SK-N-MC (cell line): Measurements from ENCODE around the gene CCL16.

Source experiments
- DNase-seq: peaks from one replicate; pipeline ENCODE4 v3.0.0-alpha.2; 2011; ENCODE audit warnings: low read depth, low spot score
- H3K27ac ChIP-seq: fragments of 200-600 bp; sonication (generic); 2 replicates; pipeline ENCODE4 v1.5.1; 2016; ENCODE audit warnings: mixed run types
- H3K36me3 ChIP-seq: fragments of 200-600 bp; sonication (generic); 2 replicates; pipeline ENCODE4 v1.6.1; 2017; ENCODE audit warnings: antibody characterized with exemption, low read length, mixed read lengths; ENCODE audit not compliant: insufficient read depth
- H3K4me3 ChIP-seq: fragments of 200-600 bp; sonication (generic); 2 replicates; pipeline ENCODE4 v1.5.1; 2016
- H3K9ac ChIP-seq: fragments of 200-600 bp; sonication (generic); 2 replicates; pipeline ENCODE4 v1.8.0; 2017; ENCODE audit warnings: mixed run types, mixed read lengths; ENCODE audit not compliant: insufficient read length
- H3K9me3 ChIP-seq: fragments of 200-600 bp; sonication (generic); 2 replicates; pipeline ENCODE4 v1.6.1; 2017; ENCODE audit warnings: low read depth, mild to moderate bottlenecking, antibody characterized with exemption, low read length, moderate library complexity, mixed read lengths
- EZH2 ChIP-seq: fragments of 200-600 bp; sonication (generic); IDR thresholded peaks from one replicate; pipeline ENCODE4 v1.6.1; 2017; ENCODE audit warnings: antibody characterized with exemption
- FOXP2 ChIP-seq: optimal IDR thresholded peaks from 2 replicates; pipeline ENCODE3; 2011; ENCODE audit warnings: mild to moderate bottlenecking, moderate library complexity; ENCODE audit not compliant: insufficient read depth; ENCODE audit errors: extremely low read length, control extremely low read depth
- POLR2AphosphoS5 ChIP-seq: IDR thresholded peaks from 2 replicates; pipeline ENCODE4 v1.6.1; 2012; ENCODE audit warnings: mild to moderate bottlenecking, low read depth, low read length, borderline replicate concordance

CCL16 gene

DNA sequence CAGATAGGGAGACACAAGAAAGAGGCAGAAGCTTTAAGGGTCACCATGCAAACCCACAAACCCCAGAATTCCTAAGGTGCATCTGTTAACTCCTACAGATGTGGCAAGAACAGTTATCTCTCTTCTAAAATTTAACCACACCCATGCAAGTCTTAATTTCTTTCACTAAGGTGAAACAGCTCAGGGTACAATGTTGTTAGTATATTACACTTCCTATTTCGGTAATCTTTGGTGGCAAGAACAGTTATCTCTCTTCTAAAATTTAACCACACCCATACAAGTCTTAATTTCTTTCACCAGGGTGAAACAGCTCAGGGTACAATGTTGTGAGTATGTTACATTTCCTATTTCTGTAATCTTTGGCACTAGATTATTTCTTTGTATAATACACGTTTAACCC, 29.9 kb upstream of the CCL16 start:
- Histone ChIP-seq H3K9ac (no peak overlapping the region), H3K36me3 (no peaks in the 10 kb centered on the region), H3K9me3 (no peaks in the 10 kb centered on the region), H3K27ac (no peak overlapping the region), H3K4me3 (no peak overlapping the region)
- TF ChIP-seq EZH2 (no peak), POLR2AphosphoS5 (no peak)
- no peak for DNase-seq

DNA sequence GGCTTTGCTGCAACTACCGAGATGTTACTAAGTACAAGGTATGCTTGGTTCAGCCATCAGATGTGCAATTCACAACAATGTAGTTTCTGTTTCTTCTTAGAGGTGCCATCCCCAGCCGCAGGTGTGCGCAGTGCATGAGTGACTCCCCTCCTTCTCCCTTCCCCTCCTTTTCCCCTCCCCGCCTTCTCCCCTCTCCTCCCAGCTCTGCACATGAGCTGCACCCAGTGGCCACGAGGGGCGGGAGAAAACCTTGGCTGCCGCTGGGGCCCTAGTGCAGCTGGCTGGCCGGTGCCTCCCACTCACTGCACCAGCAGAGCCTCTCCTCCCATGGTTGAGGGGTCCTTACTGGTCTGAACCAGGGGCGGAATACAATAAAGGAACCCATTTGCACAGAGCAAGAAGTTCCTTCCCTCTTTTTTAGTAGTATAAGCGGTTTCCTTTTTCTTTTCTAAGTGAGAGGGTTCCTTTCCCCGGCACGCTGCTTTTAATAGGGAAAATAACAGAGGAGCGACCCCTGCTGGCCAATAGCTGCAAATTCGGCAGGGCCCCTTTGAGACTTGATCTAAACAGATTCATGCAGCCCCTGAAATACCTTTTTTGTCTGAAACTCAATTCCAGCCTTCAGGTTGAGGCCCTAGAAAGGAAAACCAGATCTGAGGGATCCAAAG, 27.8 kb upstream of the CCL16 start:
- H3K9ac ChIP-seq = no peak overlapping the region
- no peak for DNase-seq
- H3K4me3 ChIP-seq = no peak overlapping the region
- H3K9me3 ChIP-seq = no peaks in the 10 kb centered on the region
- TF ChIP-seq EZH2 = no peak
- TF ChIP-seq FOXP2 = no peak
- TF ChIP-seq POLR2AphosphoS5 = no peak
- no peaks in the 10 kb centered on the region for H3K36me3 ChIP-seq
- no peak overlapping the region for H3K27ac ChIP-seq

DNA sequence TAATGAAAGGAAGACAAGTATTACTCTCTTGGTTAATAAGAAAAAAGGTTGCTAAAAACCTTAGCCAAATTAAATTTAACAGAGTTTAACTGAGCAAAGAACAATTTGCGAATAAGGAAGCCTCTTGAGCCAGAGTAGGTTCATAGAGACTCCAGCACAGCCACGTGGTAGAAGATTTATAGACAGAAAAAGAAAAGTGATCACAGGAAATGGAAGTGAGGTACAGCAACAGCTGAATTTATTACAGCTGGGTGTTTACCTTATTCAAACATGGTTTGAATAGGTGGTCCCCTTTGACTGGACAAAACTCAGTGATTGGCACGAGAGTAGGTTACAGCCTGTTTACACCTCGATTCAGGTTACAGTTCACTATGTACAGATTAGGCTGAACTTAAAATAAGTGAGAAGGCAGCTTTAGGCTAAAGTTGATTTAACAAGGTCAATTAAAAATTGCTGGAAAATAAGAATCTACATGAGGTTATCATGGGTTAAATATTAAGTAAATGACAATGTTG, 23.4 kb upstream of the CCL16 start:
- H3K4me3 ChIP-seq = no peak overlapping the region
- TF ChIP-seq FOXP2 (no peak), EZH2 (no peak), POLR2AphosphoS5 (no peak)
- H3K9ac ChIP-seq = no peak overlapping the region
- no peaks in the 10 kb centered on the region for H3K36me3 ChIP-seq
- no peak overlapping the region for H3K27ac ChIP-seq
- no peak for DNase-seq
- no peaks in the 10 kb centered on the region for H3K9me3 ChIP-seq

DNA sequence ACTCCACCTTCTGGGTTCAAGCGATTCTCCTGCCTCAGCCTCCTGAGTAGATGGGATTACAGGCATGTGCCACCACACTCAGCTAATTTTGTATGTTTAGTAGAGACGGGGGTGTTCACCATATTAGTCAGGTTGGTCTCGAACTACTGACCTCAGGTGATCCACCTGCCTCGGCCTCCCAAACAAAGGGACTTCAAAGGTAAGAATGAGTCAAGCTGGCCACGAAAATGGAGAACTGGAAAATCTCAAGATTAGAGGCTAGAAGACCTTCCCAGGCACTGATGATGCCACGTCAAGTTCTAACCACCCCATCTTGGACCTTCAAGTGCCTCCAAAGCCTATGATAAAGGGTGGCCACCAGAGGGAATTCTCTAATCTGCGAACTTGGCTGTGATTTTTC, 21.3 kb upstream of the CCL16 start:
- no peak for DNase-seq
- no peak overlapping the region for H3K9ac ChIP-seq
- H3K9me3 ChIP-seq = no peaks in the 10 kb centered on the region
- H3K27ac ChIP-seq = no peak overlapping the region
- TF ChIP-seq POLR2AphosphoS5 (no peak), EZH2 (no peak), FOXP2 (no peak)
- H3K36me3 ChIP-seq = no peaks in the 10 kb centered on the region
- H3K4me3 ChIP-seq = no peak overlapping the region

DNA sequence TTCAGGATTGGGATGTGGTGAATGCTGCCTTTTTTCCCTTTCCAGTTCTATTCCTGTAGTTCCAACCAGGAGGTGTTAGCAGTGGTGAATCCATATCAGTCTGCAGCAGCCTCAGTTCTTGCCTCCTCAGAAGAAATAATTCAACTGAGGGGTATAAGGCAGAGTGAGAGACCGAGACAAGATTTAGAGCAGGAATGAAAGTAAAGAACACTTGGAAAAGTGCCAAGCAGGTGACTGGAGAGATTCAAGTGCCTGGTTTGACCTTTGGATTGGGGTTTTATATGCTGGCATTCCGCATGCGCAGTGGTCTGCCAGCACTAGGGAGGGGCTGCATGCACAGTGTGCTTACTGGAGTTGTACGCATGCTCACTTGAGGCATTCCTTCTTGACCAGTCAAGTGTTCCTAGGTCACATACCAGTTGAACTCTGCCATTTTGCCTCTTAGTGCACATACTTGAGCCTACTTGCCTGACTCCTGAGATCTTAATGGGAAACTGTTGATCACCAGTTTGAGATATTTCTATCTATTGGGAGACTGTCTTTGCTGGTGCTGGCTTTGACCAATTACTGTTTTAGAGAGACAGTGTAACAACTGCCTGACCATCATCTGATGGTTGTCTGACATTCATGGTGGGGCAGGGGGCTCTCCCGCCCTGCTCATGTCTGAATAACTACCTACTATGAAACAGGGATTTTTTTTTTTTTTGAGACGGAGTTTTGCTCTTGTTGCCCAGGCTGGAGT, 20.7 kb upstream of the CCL16 start:
- H3K27ac ChIP-seq = no peak overlapping the region
- H3K4me3 ChIP-seq = no peak overlapping the region
- DNase-seq = no peak
- H3K9ac ChIP-seq = no peak overlapping the region
- TF ChIP-seq POLR2AphosphoS5 (no peak), FOXP2 (no peak), EZH2 (no peak)
- no peaks in the 10 kb centered on the region for H3K9me3 ChIP-seq
- no peaks in the 10 kb centered on the region for H3K36me3 ChIP-seq

DNA sequence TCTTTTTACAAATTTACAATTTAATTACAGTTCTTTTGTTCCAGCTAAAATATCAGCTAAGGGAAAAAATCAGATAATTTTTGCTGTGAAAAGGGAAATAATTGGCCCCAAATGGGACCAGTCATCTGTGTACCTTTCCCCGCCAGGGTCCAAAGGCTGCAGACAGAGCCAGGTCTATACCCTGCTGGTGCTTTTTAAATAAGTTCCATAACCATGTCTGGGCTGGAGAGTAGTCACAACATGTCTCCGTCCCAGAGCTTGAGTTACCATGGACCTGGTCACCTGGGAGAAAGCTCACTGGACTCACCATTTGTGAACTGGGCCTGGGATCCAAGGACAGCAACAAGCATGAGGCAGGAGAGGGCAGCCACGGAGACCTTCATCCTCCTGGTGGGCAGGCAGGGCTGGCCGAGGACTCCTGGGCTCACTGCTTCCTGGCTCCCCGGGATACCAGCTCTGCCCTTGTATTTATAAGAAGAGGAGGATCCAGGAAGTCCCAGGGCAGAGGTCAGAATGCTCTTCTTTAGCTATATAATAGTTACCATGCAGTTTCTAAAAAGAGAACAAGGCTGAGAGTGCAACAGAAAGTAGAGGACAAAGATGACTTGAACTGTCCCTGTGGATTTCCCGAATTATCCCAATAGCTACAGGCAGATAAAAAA, 19.9 kb upstream of the CCL16 start, which contains the start of gene CCL15:
Gene CCL15, minus strand, starts transcription at position 444 of the 662 bp plus-strand sequence. Its CDS starts 61 bp downstream, at position 383.
- no peak for TF ChIP-seq EZH2
- no peak for TF ChIP-seq FOXP2
- TF ChIP-seq POLR2AphosphoS5 = no peak
- H3K9ac ChIP-seq = no peak within 1 kb of the TSS
- H3K36me3 ChIP-seq = no peaks in the 10 kb centered on the region
- DNase-seq = no peak
- no peak within 1 kb of the TSS for H3K27ac ChIP-seq
- H3K4me3 ChIP-seq = no peak within 1 kb of the TSS
- H3K9me3 ChIP-seq = no peaks in the 10 kb centered on the region

DNA sequence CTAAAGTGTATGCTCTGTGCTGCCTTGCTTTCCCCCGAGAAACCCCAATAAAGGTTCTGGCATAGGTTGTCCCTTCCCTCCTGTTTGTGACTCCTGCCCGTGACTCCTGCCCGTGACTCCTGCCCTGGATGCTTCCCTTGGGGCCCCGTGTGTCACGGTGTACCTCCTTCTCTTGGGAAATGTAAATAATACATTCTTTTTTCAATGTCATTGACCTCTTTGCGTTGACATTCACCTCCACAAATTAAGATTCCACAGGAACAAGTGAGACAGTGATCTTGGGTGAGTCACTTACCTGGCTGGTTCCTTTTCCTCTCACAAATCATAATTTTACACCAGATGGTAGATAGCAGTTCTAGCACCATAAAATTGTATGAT, 19.4 kb upstream of the CCL16 start:
- H3K4me3 ChIP-seq = no peak overlapping the region
- H3K9me3 ChIP-seq = no peaks in the 10 kb centered on the region
- no peak for DNase-seq
- H3K9ac ChIP-seq = no peak overlapping the region
- H3K27ac ChIP-seq = no peak overlapping the region
- no peaks in the 10 kb centered on the region for H3K36me3 ChIP-seq
- TF ChIP-seq POLR2AphosphoS5 (no peak), EZH2 (no peak), FOXP2 (no peak)

DNA sequence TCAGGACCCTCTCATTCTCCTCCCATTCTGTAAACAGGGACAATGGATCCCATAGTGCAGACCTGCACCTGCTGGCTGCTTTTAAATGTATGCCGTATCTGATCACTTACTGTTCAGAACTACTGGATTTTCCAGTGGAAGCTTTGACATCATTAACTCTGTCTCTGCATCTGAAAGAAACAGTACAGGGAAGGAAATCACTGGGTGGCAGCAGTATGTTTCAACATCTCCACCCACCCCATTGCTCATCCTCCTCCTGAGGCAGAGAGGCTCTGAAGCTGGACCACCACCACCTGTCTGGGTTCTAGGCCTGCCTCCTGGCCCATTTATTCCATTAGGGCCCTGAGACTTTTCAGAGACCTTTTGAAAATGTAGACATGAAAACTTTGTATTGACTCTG, 17.5 kb upstream of the CCL16 start:
- no peak overlapping the region for H3K4me3 ChIP-seq
- H3K27ac ChIP-seq = no peak overlapping the region
- no peaks in the 10 kb centered on the region for H3K36me3 ChIP-seq
- no peak for DNase-seq
- no peak overlapping the region for H3K9ac ChIP-seq
- TF ChIP-seq EZH2 (no peak), POLR2AphosphoS5 (no peak), FOXP2 (no peak)
- H3K9me3 ChIP-seq = no peaks in the 10 kb centered on the region
